Natural killer cell (primary cell): ENCODE results near the gene MELTF. TPM values are rescaled to one million over a fixed set of nuclear protein-coding genes. Genes with fewer than 3 reads are reported as not detected.

ENCODE experiments used
- ATAC-seq, 3 donors: fragments of 150-1000 bp in 2 of 3; fragments of 200-7000 bp in 1 of 3; cut with Tn5 transposase; 1 replicate in 1 of 3; 2 replicates in 2 of 3; pipeline ENCODE4 v1.10.0; 2021; ENCODE audit warnings: mild to moderate bottlenecking in 2 of 3, moderate library complexity in 2 of 3
- DNase-seq, 2 donors: peaks; one replicate each; pipeline versions ENCODE4 v3.0.0 to v3.0.0-alpha.2; 2013 to 2021; ENCODE audit warnings: mixed read lengths in 1 of 2
- H3K27ac ChIP-seq: one replicate; pipeline ENCODE4 v1.5.1; 2013; ENCODE audit warnings: mild to moderate bottlenecking, low read length
- H3K27me3 ChIP-seq: one replicate; pipeline ENCODE4 v1.6.1; 2013; ENCODE audit warnings: low read length; ENCODE audit not compliant: control insufficient read depth, insufficient read depth
- H3K36me3 ChIP-seq: one replicate; pipeline ENCODE4 v1.6.1; 2013; ENCODE audit warnings: low read length; ENCODE audit not compliant: control insufficient read depth, insufficient read depth
- H3K4me1 ChIP-seq: one replicate; pipeline ENCODE4 v1.6.1; 2013; ENCODE audit warnings: low read length; ENCODE audit not compliant: control insufficient read depth, insufficient read depth
- H3K4me3 ChIP-seq: one replicate; pipeline ENCODE4 v1.5.1; 2013; ENCODE audit warnings: low read length
- H3K9me3 ChIP-seq: one replicate; pipeline ENCODE4 v1.6.1; 2013; ENCODE audit warnings: low read length; ENCODE audit not compliant: control insufficient read depth, insufficient read depth
- H3K27ac Mint-ChIP-seq, 2 donors: one replicate each; pipeline ENCODE4 v1.8.0; 2022; ENCODE audit warnings: mild to moderate bottlenecking in 2 of 2, mixed read lengths in 2 of 2, moderate library complexity in 1 of 2
- H3K27me3 Mint-ChIP-seq, 2 donors: one replicate each; pipeline ENCODE4 v1.8.0; 2022; ENCODE audit warnings: low read depth in 2 of 2, mixed read lengths in 2 of 2
- H3K36me3 Mint-ChIP-seq: one replicate; pipeline ENCODE4 v1.8.0; 2022; ENCODE audit warnings: mixed read lengths
- H3K4me1 Mint-ChIP-seq, 2 donors: one replicate each; pipeline ENCODE4 v1.8.0; 2022; ENCODE audit warnings: mixed read lengths in 2 of 2
- H3K4me3 Mint-ChIP-seq: one replicate; pipeline ENCODE4 v1.8.0; 2022; ENCODE audit warnings: mild to moderate bottlenecking, moderate library complexity, mixed read lengths
- H3K9me3 Mint-ChIP-seq, 2 donors: one replicate each; pipeline ENCODE4 v1.8.0; 2022; ENCODE audit warnings: mixed read lengths in 2 of 2
- whole genome bisulfite sequencing: methylation state at CpG from one replicate; pipeline ENCODE4 v1.1.7; 2013; ENCODE audit warnings: missing lambda C conversion rate; ENCODE audit not compliant: insufficient coverage; 5-methylcytosine and 5-hydroxymethylcytosine counted together
- intact Hi-C: fragments of 100-400 bp; cut with micrococcal nuclease; formaldehyde crosslinking; loops from one replicate; pipeline ENCODE4 v1.14.2; 2022
- total RNA-seq, 4 donors: library from RNA; stranded (reverse); fragments of 120-200 nt in 1 of 4; gene quantifications; one replicate each; pipeline versions ENCODE4 v1.2.3 to v1.2.4, GENCODE V29; 2013 to 2022
- TF ChIP-seq, protein P1 (sequence below): fragments of 200-600 bp; IDR thresholded peaks from one replicate; pipeline ENCODE4 v1.8.0; 2022; ENCODE audit warnings: antibody characterized with exemption

Gene MELTF
- total RNA-seq, 3 donors from 2014 or later (not counting 1 experiment from before 2014, with no cell fraction given): 2.4 to 4.3 (median 4.0) TPM

DNA sequence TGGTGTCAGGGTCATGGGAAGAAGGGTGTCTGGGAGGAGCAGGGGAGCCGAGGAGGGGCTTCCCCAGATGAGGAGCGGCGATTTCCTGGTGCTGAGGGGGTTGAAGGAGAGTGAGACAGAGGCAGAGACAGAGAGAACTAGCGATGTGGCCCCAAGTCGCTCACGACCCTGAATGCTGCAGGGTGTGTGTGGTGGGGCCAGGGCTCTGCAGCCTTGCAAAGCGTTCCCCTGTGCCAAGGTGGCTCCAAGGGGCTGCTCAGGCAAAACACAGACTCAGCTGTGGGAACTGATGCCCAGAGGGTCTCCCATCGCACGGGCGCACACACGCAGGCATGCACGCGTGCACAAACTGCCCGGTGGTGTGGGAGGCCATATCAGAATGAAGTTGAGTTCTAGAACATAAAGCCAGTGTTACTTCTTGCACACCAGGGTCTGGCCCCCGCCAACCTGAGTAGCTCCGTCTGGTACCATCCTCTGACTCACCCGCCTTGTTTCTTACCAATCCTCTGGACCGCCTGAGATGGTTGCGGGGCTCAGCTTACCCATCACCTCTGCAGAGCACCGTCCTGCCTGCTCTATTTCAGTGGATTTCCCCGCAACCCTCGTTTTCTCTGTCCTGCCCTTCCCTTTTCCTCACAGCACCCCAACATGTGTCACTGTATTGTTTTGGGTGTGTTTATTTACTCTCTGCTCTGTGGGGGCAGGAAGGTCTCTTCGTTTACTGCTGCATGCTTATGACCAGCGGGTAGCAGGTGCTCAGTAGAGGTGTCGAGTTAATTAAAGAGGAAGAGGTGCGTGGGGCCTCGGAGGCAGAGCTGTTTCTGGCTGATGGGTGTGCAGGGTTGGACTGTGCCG, 4.5 kb downstream of the MELTF start:
- H3K27ac ChIP-seq: no peak overlapping the region
- H3K27me3 ChIP-seq: no peaks in the 10 kb centered on the region
- DNase-seq: no peak
- peak overlapping the region; percentile 21 for H3K4me3 Mint-ChIP-seq
- H3K27me3 Mint-ChIP-seq: peaks cover 0 to 4% of the 10 kb centered on the region in 2 donors
- TF ChIP-seq, protein P1, sequence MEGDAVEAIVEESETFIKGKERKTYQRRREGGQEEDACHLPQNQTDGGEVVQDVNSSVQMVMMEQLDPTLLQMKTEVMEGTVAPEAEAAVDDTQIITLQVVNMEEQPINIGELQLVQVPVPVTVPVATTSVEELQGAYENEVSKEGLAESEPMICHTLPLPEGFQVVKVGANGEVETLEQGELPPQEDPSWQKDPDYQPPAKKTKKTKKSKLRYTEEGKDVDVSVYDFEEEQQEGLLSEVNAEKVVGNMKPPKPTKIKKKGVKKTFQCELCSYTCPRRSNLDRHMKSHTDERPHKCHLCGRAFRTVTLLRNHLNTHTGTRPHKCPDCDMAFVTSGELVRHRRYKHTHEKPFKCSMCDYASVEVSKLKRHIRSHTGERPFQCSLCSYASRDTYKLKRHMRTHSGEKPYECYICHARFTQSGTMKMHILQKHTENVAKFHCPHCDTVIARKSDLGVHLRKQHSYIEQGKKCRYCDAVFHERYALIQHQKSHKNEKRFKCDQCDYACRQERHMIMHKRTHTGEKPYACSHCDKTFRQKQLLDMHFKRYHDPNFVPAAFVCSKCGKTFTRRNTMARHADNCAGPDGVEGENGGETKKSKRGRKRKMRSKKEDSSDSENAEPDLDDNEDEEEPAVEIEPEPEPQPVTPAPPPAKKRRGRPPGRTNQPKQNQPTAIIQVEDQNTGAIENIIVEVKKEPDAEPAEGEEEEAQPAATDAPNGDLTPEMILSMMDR: no peak
- no peak for ATAC-seq
- H3K9me3 ChIP-seq: no peaks in the 10 kb centered on the region
- H3K4me3 ChIP-seq: no peak overlapping the region
- peaks cover 45% of the 10 kb centered on the region for H3K4me1 ChIP-seq
- H3K36me3 Mint-ChIP-seq: no peaks in the 10 kb centered on the region
- 94% methylated on average over 26 of the region's 28 CpGs for WGBS
- intact Hi-C loops: loop anchor here (5.0 kb wide), 1 partner anchor 188 kb away; no protein-coding TSS in a partner anchor
- H3K4me1 Mint-ChIP-seq: peaks cover 14 to 37% of the 10 kb centered on the region in 2 donors
- no peaks in the 10 kb centered on the region for H3K9me3 Mint-ChIP-seq
- no peaks in the 10 kb centered on the region for H3K36me3 ChIP-seq
- H3K27ac Mint-ChIP-seq: peak overlapping the region in 1 of 2 donors; percentile 56

DNA sequence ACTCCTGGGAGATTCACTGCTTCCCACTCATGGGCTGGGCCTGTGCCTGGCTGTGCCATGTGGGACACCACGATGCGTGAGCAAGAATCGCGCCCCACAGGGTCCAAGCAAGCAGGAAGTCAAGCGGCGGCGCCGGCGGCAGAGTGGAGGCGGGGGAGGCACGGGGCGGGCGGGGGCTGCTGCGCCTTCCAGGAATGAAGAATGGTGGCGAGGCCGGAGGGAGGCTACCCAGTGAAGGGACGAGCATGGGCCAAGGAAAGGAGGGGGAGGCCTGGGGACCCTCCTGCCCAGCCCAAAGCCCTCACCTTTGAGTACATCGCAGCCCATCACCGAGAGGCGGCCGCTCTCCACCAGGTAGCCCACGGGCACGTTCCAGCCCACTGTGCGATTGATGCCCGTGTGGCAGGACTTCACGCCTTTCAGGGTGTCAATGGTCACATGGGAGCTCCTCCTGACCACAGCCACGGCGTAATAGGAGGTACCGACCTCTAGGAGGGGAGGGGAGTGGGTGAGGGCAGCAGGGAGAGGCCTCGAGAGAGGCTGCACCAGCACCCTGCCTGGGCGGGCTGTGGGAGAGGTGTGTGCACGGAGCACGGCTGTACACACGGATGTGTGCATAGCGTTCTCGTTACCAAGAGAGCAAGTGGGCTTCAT, 5.5 kb downstream of the MELTF start:
- H3K27ac ChIP-seq: no peak overlapping the region
- DNase-seq (no peak), ATAC-seq (peak in 2 of 3 donors; percentile 30 to 42)
- peaks cover 0 to 4% of the 10 kb centered on the region in 2 donors for H3K27me3 Mint-ChIP-seq
- H3K36me3 ChIP-seq: no peaks in the 10 kb centered on the region
- no peak overlapping the region for H3K4me3 ChIP-seq
- H3K9me3 ChIP-seq: no peaks in the 10 kb centered on the region
- peak overlapping the region; percentile 90 for H3K4me3 Mint-ChIP-seq
- H3K4me1 Mint-ChIP-seq: peaks cover 14 to 29% of the 10 kb centered on the region in 2 donors
- H3K27me3 ChIP-seq: no peaks in the 10 kb centered on the region
- H3K36me3 Mint-ChIP-seq: no peaks in the 10 kb centered on the region
- H3K9me3 Mint-ChIP-seq: no peaks in the 10 kb centered on the region
- peaks cover 39% of the 10 kb centered on the region for H3K4me1 ChIP-seq
- TF ChIP-seq, protein P1: no peak
- intact Hi-C loops: no loop called here
- 54% methylated on average over 36 of the region's 36 CpGs for WGBS
- peak overlapping the region in 1 of 2 donors; percentile 81 for H3K27ac Mint-ChIP-seq

DNA sequence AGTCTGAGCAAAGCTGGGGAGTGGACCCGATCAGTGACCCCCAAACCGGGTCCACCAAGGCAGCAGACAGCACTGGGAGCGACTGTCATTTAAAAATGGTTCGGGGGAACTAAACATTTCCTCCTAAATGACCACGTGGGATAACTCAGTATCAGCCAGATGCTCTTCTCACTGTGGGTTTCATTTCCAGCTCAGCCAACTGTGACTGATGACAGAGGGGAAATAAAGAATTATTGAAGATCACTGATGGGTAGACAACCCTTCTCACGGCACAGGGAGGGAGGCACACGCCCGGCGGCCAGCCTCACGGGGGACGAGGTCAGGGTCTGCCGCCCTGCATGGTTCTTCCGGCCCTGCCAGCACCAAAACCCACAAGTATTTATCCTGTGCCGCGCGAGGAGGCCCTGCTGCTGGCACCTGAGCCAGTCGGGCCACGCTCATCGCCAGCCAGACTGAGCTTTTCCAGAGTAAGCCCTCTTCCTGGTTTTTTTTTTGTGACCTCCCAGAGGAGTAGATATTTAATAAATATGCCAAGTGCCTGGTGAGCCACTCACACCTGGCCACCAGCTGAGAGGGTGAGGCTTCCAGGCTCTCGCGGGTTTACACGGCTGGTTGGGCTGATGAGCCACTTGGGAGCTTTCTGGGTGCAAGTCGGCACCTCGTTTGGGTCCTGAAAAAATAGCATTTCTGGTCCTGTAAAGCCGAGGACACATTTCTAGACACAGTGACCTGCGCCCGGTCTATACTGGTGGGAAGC, 6.2 kb downstream of the MELTF start:
- Histone ChIP-seq H3K9me3 (no peaks in the 10 kb centered on the region), H3K4me3 (peak overlapping the region; percentile 2), H3K27ac (no peak overlapping the region), H3K36me3 (no peaks in the 10 kb centered on the region), H3K4me1 (peaks cover 32% of the 10 kb centered on the region), H3K27me3 (no peaks in the 10 kb centered on the region)
- intact Hi-C loops: no loop called here
- Mint-ChIP-seq H3K27me3 (peaks cover 0 to 4% of the 10 kb centered on the region in 2 donors), H3K27ac (peak overlapping the region; percentile 70 to 81), H3K4me3 (peak overlapping the region; percentile 90), H3K4me1 (peaks cover 14 to 26% of the 10 kb centered on the region in 2 donors), H3K36me3 (no peaks in the 10 kb centered on the region), H3K9me3 (no peaks in the 10 kb centered on the region)
- 30% methylated on average over 27 of the region's 27 CpGs for WGBS
- TF ChIP-seq, protein P1: no peak
- DNase-seq (no peak), ATAC-seq (peak; percentile 49 to 67 (median 59))
